Muscle of arm (tissue), 12 donors: ENCODE data around the gene HAGH. TPM values are rescaled to one million over a fixed set of nuclear protein-coding genes. Genes with fewer than 3 reads are reported as not detected.
"Not testable (repeated sequence)": the region's sequence is repeated elsewhere in the genome, so short reads cannot be mapped to it uniquely, and the experiment has no call there.

Experiments used
- DNase-seq: peaks from one replicate; pipeline ENCODE4 v3.0.0-alpha.2; 2013
- polyA plus RNA-seq, 12 donors: library from polyadenylated mRNA; unstranded; fragments of 120-200 nt; gene quantifications; one replicate each; pipeline ENCODE4 v1.2.1, GENCODE V29; 2013; ENCODE audit not compliant: insufficient read length in 12 of 12

The HAGH gene
- polyA plus RNA-seq, 12 donors: 27.4 to 49.0 (median 31.7) TPM; not detected in 1

DNA sequence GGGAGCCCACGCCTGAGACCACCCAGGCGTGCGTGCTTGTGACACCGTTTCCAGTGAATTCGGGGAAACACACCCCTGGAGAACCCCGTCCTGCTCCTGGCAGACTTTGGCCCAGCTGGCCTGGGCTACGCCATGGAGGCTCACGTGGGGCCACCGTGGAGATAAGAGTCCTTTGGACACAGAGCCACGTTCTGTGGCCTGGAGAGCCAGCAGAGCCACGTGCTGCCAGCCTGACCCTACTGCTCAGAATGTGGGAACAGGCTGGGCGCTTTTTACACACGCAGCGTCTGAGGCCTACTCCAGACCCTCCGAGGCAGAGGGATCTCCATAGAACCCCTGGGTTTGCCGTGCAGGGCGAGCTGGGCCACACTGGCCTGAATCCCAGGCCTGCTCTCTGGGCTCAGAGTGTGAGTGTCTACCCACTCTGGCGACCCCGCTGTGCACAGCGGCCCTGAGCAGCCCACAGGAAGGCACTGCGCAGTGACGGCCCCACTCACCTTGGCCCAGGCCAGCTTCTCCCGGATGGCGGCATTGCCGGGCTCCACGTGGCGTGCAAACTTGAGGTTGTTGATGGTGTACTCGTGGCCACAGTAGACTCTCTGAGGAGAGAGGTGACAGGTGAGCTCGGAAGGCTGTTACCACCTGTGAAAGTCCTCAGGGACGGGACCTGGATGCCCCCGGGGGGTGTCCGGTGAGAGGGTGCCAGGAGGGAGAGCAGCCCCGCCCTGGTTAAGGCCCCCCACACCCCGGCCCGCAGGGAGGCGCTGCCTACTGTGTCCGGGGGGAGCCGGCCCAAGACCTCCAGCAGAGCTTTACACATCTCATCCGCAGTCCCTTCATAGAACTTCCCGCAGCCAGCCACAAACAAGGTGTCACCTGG is 10.0 kb downstream of the HAGH start:
- no peak for DNase-seq

DNA sequence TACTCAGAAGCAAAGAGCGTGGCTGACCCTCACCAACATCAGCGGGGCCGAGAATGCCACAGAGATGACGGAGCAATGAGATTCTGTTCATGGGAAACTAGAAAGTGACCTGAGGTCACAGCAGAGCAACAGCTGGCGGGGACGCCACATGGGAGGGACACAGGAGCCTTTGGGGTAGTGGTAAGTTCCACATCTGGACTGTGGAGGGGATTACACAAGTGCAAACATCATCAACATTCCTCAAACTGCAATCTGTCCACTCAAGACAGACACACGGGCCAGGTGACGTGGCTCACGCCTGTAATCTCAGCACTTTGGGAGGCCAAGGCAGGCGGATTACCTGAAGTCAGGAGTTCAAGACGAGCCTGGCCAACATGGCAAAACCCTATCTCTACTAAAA is 11.2 kb downstream of the HAGH start:
- DNase-seq: no peak

DNA sequence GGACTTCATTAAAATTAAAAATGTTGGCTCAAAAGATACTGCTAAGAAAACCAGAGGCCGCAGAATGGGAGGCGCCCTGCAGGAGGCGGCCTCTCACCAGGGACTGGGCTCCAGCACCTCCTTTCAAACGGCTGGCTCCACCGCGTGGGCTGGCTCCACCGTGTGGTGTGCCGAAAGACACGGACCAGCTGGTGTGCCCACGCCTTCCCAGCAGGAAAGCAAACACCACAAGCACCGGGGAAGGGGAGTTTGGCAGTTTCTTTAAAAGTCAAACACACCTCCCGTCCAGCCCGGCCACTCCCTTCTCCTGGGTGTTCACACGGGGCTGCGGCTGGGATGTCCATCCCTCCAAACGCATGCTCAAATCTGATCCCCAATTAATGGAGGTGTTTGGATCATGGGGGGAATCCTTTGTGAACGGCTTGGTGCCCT is 13.9 kb downstream of the HAGH start:
- DNase-seq: no peak

DNA sequence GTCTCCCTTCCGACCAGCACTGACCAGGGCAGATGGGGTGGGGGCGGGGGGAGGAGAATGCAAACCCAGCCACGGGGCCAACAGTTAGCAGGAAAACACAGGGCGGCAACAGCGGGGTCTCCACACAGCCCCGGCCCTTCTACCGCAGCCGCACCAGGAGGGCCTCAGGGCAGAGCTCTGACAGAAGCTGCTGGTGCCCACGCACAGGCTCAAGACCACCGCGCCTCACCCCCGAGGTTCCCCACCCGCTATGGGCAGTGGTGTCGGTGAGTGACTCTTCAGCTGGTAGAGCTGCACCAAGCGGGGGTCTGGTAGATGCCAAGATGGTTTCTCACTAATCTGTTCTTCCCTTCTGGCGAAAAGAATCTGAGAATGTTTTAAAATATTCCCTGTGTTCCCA is 16.1 kb downstream of the HAGH start:
- no peak for DNase-seq

DNA sequence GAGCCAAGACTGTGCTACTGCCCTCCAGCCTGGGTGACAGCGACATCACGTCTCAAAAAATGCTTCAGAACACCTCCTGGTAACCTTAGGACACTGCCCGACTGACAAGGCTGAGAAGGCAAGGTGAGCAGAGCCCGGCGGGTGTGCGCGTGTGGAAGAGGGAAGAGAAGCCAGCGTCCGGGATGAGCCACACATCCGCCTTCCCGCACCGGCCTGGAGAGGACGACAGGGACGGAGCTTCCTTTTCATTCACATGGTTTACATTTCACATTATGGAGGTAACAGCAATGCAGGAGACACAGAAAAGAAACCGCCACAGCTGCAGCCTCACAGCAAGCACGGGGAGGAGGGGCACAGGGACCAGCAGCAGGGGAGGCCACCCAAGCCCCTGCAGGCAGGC is 16.5 kb downstream of the HAGH start:
- DNase-seq: no peak

DNA sequence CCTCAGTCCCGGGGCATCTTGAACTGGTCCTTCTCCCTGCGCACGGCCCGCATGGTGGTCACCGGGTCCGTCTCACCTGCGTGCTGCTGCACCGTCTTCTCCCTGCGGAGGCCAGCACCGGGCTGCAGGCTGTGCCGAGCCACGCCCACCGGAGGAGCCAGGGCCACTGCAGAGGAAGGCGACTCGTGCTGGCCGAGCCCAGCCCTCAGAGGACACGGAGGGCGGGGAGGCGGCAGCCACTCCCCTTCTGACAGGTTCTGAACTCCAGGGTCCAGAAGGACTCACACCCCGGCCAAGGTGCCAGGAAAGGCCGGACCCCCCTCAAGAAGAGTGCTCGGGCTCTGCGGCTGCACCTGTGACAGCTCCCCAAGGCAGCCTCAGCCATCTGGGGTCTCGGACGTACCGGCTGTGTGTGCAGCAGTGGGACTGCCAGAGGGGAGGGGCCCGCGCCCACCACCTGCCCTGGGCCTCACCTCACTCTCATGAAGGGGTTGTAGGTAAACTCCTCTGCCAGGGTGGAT is 17.3 kb downstream of the HAGH start:
- DNase-seq: no peak

DNA sequence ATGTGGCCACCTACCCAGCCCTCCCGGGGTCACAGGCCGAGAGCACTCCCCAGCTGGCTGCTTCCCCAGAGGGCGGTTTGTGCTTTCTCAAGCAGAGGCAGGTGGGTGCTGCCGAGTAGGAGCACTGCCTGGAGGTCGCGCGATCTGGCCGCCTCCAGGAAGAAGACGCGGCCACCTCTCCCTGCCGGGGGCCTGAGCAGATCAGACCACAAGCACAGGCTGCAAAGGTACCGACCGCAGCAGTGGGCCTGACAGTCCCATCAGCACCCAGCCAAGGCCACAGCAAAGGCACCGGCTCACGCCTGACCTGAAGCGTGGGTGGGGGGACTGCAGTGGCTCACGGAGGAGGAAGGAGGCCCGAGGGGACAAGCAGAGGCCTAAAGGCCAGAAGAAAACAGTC is 17.9 kb downstream of the HAGH start:
- no peak for DNase-seq

DNA sequence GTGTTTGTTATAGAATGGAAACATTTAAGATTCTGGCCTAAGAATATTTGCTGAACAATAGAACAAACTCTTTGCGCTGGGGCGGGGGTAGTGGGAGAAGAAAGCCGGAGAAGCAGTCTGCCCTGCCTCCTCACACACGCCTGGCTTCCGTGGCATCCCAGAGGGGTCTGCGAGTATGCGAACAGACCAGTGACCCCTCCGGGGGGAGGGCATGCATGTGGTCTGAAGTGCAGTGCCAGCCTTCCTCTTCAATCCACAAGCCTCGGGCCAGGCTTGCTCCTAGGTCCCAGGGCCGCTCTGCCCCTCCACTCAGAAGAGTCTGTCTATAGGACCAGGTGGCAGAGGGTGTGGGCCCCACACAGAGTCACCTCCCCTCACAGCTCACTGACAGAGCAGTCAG is 19.0 kb downstream of the HAGH start:
- no peak for DNase-seq

DNA sequence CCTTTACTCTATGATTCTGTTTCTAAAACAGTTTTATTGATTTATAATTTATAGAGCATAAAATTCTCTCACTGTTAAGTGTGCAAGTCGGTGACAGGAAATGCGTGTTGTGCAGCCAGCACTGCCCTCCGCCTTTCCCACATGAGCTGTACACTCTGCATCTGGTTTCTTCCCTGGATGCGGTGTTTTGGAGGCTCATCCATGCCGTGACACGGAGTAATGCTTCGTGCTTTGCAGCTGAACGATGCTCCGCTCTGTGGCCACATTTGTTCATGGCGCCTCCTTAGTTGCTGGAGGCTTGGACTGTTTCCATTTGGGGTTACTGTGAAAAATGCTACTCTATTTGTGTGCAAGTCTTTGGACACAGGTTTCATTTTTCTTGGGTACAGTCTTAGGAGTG is 25.9 kb downstream of the HAGH start:
- no peak for DNase-seq

DNA sequence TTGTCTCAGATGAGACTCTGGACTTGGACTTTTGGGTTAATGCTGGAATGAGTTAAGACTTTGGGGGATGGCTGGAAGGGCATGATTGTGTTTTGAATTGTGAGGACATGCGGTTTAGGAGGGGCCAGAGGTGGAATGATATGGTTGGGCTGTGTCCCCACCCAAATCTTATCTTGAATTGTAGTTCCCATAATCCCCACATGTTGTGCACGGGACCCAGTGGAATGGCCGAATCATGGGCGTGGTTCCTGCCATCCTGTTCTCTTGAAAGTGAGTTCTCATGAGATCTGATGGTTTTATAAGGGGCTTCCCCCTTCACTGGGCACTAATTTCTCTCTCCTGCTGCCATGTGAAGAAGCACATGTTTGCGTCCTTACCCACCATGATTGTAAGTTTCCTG is 27.4 kb downstream of the HAGH start:
- DNase-seq: not testable (repeated sequence)

DNA sequence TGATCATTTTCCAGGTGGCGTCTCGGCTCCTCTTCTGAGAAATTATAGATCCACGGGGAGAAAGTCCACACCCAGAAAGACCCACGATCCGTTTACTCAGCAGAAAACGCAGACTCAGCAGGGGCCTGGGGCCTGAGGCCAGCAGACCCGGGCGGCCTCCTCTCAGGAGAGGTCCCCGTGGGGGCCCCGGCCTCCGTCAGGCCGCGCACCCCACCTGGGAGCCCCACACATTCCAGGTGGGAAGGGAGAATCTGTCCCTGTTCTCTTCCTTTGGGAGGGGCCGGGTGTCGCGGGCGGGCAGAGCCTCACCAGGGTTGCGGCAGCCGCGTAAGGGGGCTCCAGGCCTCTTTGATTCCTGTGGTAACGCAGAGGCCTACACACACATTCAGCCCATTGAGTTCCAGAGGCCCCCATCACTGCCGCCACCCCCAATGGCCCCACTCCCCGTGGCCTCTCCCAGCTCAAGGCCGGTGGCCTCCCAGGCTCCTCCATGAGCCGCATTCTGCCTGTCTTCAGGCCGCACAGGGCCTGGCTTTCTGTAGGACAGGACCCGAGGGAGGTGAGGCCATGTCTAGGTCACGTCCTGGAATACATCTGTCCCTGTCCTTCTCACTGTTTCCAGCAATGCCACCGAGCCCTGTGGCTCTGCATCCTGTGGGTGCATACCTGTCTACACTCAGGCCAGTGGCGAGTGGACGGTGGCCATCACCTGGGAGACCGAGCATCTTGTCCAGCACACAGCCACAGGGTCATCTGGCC is 31.5 kb downstream of the HAGH start:
- no peak for DNase-seq

DNA sequence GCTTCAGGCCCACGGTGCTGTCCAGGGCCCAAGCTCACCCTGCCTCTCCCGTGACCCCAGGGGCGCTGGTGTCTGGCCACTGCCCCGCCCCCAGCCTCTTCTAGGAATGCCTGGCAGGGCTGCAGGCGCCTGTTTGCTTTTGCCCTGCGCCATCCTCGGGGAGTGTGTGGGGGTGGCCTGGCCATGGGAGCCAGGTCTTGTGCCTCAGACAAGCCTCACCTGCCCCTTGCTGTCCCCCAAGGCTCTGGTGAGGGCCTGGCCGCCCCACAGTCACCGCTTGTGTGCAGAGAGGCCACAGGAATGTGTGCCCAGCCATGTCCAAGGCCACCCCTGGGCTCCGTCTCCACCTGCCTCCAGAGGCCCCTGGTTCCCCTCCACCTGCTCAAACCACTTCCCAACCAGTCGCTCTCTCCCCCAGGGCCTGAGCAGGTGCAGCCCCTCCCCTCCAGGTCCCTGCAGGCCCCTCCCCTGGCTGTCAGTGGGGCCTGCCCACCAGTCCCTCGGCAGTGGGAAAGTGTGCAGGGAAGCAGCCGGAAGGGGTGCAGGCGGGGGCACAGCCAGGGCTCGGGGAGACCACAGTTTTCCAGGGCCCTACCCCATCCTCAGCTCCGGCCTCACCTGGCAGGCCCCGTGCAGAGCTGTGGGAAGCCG is 32.3 kb downstream of the HAGH start:
- no peak for DNase-seq

DNA sequence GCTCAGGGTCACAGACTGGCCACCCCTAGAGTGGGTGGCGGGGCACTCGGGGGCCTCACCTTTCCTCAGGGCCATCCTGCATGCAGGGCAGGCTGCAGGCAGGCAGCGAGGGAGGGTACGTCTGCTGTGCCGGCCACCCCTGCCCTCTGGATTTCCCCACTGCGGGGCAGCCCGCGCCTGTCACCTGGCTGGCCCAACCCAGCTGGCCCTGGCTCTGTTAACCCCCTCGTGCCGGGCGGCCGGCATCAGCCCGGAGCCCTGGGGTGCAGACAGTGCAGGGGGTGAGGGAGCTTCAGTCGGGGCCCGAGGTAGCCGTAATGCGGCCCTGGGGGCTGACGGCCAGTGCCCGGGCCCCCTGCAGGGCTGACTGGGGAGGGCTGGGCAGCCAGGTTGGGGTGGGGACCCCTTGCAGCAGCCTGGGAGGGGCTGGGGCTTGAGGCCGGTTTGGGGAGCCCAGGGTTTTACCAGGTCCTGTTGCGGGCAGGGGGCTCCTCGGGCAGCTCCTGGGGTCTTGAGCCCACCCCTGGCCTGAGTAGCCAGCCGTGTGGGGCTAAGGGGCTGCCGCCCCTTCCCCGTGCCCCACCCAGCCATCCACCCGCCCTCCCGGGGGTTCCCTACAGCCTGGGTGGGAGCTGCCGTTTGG is 32.9 kb downstream of the HAGH start, which contains the start of gene IGFALS:
Gene IGFALS, minus strand, starts transcription at position 128 of the 643 bp plus-strand sequence. Its CDS starts 53 bp downstream, at position 75.
- DNase-seq: no peak

DNA sequence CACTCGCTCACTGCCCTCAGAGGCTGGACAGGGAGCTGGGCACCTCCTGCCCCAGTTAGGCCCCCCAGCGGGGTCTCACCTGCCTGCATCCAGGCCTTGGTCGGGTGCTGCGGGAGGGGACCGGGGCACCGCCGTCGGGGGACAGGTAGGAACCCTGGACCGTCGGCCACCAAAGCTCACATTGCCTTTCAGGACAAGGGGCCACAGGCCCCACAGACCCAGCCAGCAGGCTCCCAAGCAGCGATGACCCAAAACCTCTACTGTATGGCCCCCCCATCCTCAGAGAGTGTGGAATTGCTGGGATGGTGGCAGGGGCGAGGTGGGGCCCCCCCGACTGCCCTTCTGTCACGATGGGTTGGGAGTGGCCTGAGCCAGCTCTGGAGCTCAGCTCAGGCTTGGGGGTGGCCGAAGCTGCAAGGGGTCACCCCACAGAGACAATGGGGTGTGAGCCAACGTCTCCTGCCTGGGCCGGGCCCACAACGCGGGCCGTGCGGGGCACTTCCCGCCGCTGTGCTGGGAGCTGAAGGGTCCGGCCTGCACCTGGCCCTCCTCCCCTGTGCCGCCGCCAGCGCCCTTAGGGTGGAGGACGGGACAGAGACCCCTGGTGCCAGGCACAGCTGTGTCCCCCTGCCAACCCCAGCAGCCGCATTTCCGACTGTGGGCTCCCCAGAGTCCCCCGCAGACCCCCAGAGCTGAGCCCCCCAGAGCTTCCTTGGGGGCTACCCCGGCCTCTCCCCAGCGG is 33.6 kb downstream of the HAGH start:
- DNase-seq: no peak

DNA sequence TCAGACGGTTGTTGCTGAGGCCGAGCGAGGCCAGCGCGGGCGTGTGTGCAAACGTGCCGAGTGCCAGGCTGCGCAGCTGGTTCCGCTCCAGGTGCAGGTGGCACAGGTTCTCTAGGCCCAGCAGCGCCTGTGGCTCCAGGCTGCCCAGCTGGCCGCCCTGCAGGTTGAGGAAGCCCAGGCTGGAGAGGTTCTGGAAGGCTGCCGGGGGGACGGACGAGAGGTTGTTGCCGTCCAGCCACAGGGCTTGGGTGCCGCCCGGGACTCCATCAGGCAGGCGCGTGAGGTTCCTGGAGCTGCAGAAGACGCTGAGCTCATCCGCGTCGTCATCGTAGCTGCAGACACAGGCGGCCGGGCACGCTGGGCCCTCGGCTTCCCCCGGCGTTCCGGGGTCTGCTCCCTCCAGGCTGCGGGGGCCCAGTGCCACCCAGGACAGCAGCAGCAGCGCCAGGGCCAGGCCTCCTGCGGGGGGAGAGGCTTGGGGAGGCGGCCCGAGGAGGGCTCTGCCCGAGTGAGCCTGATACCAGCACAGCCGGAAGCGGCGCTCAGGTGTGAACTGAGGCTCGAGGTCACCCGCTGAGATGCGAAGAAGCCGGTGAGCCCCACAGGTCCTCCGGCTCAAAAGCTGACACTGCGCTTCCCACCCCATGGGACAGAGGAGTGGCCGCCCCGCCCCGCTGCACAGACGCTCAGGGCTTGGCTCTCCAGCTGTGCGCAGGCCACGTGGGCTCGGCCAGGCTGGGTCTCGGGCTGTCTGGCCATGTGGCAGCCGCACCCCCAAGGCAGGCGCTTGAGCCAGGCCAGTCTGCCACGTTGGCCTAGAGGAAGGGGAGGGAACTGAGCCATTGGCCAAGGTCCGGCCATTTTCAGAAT is 34.4 kb downstream of the HAGH start:
- no peak for DNase-seq

DNA sequence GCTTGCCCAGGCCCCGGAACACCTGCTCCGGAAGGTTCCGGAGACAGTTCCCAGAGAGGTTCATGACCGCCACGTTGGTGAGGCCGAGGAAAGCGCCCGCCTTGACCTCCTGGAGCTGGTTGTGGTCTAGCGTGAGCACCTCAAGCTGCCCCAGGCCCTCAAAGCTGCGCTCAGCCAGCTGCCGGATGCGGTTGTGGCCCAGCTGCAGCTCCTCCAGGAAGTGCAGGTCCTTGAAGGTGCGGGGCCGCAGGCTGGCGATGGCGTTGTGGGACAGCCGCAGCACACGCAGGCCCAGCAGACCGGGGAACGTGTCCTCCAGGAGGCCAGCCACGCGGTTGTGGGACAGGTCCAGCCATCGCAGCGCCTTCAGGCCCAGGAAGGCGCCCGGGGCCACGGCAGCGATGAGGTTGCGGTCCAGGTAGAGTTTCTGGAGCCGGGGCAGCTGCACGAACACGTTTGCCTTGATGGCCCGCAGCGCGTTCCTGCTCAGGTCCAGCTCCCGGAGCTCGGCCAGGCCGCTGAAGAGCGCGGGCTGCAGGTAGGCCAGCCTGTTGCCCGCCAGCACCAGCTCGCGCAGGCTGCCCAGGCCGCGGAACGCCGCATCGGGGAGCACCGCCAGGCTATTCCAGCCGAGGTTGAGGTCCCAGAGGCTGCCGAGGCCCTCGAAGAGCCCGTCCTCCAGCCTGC is 35.2 kb downstream of the HAGH start:
- no peak for DNase-seq

DNA sequence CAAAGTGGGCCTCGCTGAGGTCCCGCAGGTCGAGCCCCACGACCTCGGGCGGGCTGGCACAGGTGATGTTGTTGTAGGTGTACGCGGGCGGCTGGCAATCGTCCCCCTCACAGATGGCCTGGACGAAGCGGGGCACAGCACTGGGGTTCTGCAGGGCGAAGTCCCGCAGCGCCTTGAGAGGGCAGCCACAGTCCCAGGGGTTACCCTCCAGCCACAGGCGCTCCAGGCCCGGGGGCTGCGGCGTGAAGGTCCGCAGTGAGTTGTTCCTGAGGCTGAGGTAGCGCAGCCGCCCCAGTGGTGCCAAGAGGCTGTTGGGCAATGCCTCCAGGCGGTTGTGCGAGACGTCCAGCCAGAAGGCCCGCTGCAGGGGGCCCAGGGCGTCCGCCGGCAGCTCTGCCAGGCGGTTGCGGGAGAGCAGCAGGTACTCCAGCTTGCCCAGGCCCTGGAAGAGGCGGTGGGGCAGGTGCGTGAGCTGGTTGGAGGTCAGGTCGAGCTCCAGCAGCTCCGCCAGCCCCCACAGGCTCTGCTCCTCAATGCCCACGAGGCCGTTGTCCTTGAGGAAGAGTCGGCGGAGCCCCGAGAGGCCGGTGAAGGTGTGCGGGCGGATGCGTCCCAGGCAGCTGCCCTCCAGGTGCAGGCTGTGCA is 35.9 kb downstream of the HAGH start:
- DNase-seq: no peak

DNA sequence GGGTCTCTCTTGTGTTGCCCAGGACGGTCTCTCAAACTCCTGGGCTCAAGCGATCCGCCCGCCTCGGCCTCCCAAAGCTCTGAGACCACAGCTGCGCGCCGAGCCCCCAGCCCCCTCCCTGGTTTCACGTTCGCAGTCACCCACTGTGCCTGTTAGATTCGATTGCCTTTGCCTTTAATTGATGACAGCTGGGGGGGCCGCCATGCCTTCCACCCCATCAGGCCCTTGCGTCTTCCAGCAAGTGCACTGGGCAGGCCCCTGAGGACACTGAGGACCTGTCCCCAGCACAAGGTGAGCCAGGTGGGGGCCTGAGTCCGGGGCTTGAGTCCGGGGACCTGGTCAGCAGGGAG is 36.4 kb downstream of the HAGH start:
- DNase-seq: no peak

DNA sequence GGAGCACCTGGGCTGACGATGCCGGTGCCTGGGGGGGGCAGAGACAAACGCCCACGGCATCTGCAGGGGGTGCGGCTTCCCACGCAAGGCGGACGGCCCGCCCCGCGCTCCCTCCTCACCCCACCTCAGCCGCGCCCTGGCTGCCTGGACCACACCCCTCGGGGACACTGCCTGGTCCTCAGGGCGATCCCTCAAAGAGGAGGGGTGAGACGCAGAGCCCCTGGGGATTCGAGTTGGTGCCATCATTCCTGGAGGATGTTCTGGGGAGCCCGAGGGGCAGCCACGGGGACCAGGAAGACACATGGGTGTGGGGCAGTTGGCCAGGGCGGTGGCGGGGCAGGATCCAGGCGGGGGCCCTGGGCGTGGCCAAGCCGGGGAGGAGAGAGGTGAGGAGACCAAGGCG is 37.0 kb downstream of the HAGH start:
- DNase-seq: no peak
